Activated CD4-positive, CD25-positive, alpha-beta regulatory T cell treated with anti-CD3 and anti-CD28 coated beads, Interleukin-2, amount 50 U/mL, for 72 hours (primary cell): ENCODE data around the gene SAFB.

Experiments
- DNase-seq: peaks from one replicate; pipeline ENCODE4 v3.0.0; 2021

Gene SAFB

GRCh38 chr19:5671600-5671999 is 48.7 kb downstream of the SAFB start:
- DNase-seq: no peak

- DNase-seq: no peak
Measured at GRCh38 chr19:5672708-5673459, 50.0 kb downstream of the SAFB start.

GRCh38 chr19:5673752-5674151 is 50.9 kb downstream of the SAFB start:
- no peak for DNase-seq

GRCh38 chr19:5674714-5675113 is 51.8 kb downstream of the SAFB start:
- no peak for DNase-seq

GRCh38 chr19:5676105-5676771 is 53.4 kb downstream of the SAFB start:
- no peak for DNase-seq

GRCh38 chr19:5676772-5677105 is 53.9 kb downstream of the SAFB start:
- no peak for DNase-seq

GRCh38 chr19:5677136-5677535 is 54.3 kb downstream of the SAFB start:
- DNase-seq: no peak

GRCh38 chr19:5677580-5677979 is 54.7 kb downstream of the SAFB start:
- DNase-seq: no peak

GRCh38 chr19:5678071-5678718 is 55.3 kb downstream of the SAFB start:
- DNase-seq: no peak

GRCh38 chr19:5679289-5680083 is 56.6 kb downstream of the SAFB start:
- no peak for DNase-seq

- no peak for DNase-seq
Measured at GRCh38 chr19:5680084-5680436, 57.2 kb downstream of the SAFB start.

GRCh38 chr19:5680437-5681368 is 57.8 kb downstream of the SAFB start, which contains the start of the genes HSD11B1L and MICOS13:
Gene HSD11B1L, plus strand, starts transcription at chr19:5681027. Its CDS starts 3,806 bp downstream, at chr19:5684833.
Gene MICOS13, minus strand, starts transcription at chr19:5680516. Its CDS starts 30 bp downstream, at chr19:5680486.
- DNase-seq: peak; percentile 99

GRCh38 chr19:5681391-5682106 is 58.7 kb downstream of the SAFB start:
- no peak for DNase-seq

- DNase-seq: no peak
Measured at GRCh38 chr19:5682107-5682482, 59.2 kb downstream of the SAFB start.

GRCh38 chr19:5683177-5683886 is 60.4 kb downstream of the SAFB start:
- no peak for DNase-seq

- no peak for DNase-seq
Measured at GRCh38 chr19:5684694-5685430, 62.0 kb downstream of the SAFB start.

- no peak for DNase-seq
Measured at GRCh38 chr19:5686326-5686646, 63.4 kb downstream of the SAFB start.

- peak; percentile 100 for DNase-seq
Measured at GRCh38 chr19:5686647-5687359, 63.9 kb downstream of the SAFB start.
